MV-4-11 (cell line): ENCODE data around the gene ALKAL2.

Source experiments
- DNase-seq: peaks from one replicate; lab custom pipeline; 2025; lab: John Stamatoyannopoulos, UW

ALKAL2 gene

GRCh38 chr2:270861-271260 lies 17.0 kb downstream of the ALKAL2 start:
- no peak for DNase-seq

GRCh38 chr2:269356-270030 lies 18.4 kb downstream of the ALKAL2 start:
- DNase-seq = peak; percentile 49

GRCh38 chr2:268323-268722 lies 19.6 kb downstream of the ALKAL2 start:
- no peak for DNase-seq

GRCh38 chr2:264493-265468 lies 23.1 kb downstream of the ALKAL2 start, which contains the start of gene ACP1:
TSS of gene ACP1 (plus strand) at chr2:264947. CDS start at chr2:264965, 18 bp downstream.
- peak; percentile 88 for DNase-seq

GRCh38 chr2:263774-264492 lies 24.0 kb downstream of the ALKAL2 start, which contains the start of gene SH3YL1:
TSS of gene SH3YL1 (minus strand) at chr2:264032. CDS start at chr2:263984, 48 bp downstream.
- no peak for DNase-seq

- DNase-seq = no peak
These were observed 24.7 kb downstream of the ALKAL2 start for GRCh38 chr2:263022-263738.

GRCh38 chr2:262117-262516 lies 25.8 kb downstream of the ALKAL2 start:
- no peak for DNase-seq

- no peak for DNase-seq
These were observed 27.3 kb downstream of the ALKAL2 start for GRCh38 chr2:260507-261161.

- no peak for DNase-seq
These were observed 28.0 kb downstream of the ALKAL2 start for GRCh38 chr2:259789-260331.

- DNase-seq = no peak
These were observed 29.0 kb downstream of the ALKAL2 start for GRCh38 chr2:258933-259332.

- DNase-seq = no peak
These were observed 30.0 kb downstream of the ALKAL2 start for GRCh38 chr2:257842-258241.

- DNase-seq = peak; percentile 62
These were observed 30.5 kb downstream of the ALKAL2 start for GRCh38 chr2:257429-257828.

GRCh38 chr2:256094-256493 lies 31.8 kb downstream of the ALKAL2 start:
- no peak for DNase-seq

GRCh38 chr2:255195-255594 lies 32.7 kb downstream of the ALKAL2 start:
- no peak for DNase-seq

- no peak for DNase-seq
These were observed 33.6 kb downstream of the ALKAL2 start for GRCh38 chr2:254241-254640.

- DNase-seq = no peak
These were observed 34.7 kb downstream of the ALKAL2 start for GRCh38 chr2:253202-253638.

- DNase-seq = no peak
These were observed 35.8 kb downstream of the ALKAL2 start for GRCh38 chr2:252001-252602.

GRCh38 chr2:249538-250042 lies 38.3 kb downstream of the ALKAL2 start:
- no peak for DNase-seq

GRCh38 chr2:248724-249123 lies 39.2 kb downstream of the ALKAL2 start:
- no peak for DNase-seq
